Measurements from ENCODE around the gene PDE3B.

DNA sequence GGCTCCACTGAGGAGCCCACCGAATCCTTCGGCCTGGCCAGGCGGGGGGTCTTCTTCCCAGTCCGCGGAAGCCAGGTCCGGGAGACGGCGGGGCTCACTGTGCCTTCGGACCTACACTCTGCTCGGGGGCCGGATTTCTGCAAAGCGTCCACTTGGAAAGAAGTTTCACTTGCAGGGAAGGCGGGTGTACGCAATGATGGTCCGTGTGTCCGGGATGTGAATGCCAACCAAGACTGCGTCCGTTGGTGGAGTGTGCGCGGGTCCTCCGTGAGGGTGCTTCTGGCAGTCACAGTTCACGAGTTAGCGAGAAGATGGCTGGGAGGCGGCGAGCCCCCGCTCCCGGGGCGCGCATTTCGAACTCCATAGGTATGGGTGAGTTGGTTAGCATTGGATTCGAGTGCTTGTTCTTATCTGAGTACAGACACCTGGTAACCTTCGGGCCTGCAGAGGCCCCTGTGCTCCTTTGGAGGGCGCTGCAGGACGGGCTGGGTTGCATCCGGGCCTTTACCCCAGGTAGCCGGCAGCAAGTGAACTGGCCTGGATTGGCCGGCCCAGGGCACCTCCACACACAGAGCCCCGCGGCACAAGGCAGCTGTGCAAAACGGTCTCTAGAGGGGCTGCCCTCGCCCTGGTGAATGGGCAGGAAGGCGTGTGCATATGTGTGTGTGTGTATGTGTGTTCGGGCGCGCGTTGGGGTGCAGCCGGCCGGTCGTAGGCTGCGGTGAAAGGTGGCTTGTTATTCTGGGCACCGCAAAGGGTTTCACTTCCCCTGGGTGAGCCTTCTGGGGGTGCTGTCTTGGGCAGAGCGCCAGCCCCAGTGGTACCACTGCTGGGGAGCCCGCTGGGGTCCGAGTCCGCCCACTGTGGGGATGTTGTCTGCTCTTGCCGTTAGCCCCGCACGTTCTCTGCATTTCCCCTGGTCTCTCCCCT is 261.8 kb downstream of the PDE3B start:
- no peak for TF ChIP-seq POLR2AphosphoS5 (IDR thresholded peaks at IDR 0.05)
- TF ChIP-seq, protein P1, sequence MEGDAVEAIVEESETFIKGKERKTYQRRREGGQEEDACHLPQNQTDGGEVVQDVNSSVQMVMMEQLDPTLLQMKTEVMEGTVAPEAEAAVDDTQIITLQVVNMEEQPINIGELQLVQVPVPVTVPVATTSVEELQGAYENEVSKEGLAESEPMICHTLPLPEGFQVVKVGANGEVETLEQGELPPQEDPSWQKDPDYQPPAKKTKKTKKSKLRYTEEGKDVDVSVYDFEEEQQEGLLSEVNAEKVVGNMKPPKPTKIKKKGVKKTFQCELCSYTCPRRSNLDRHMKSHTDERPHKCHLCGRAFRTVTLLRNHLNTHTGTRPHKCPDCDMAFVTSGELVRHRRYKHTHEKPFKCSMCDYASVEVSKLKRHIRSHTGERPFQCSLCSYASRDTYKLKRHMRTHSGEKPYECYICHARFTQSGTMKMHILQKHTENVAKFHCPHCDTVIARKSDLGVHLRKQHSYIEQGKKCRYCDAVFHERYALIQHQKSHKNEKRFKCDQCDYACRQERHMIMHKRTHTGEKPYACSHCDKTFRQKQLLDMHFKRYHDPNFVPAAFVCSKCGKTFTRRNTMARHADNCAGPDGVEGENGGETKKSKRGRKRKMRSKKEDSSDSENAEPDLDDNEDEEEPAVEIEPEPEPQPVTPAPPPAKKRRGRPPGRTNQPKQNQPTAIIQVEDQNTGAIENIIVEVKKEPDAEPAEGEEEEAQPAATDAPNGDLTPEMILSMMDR (IDR thresholded peaks at IDR 0.05) = no peak

Measured in prostate gland (tissue), 2 donors.